Fibroblast of pulmonary artery (primary cell): ENCODE data around the gene TMEM89.

Experiments
- DNase-seq: peaks from one replicate; pipeline ENCODE4 v3.0.0-alpha.2; 2010; ENCODE audit warnings: low read depth
- H3K4me3 ChIP-seq: replicated peaks from 2 replicates; pipeline ENCODE4 v1.5.1; 2011; ENCODE audit warnings: low read depth, mild to moderate bottlenecking, control low read depth, low read length, moderate library complexity
- CTCF ChIP-seq: IDR thresholded peaks from 2 replicates; pipeline ENCODE4 v1.5.1; 2011; ENCODE audit warnings: mild to moderate bottlenecking, control low read depth, low read length, inconsistent platforms; ENCODE audit errors: missing control alignments

TMEM89 gene

GRCh38 chr3:48642605-48643004 lies 21.0 kb upstream of the TMEM89 start:
- no peak overlapping the region for H3K4me3 ChIP-seq
- no peak for TF ChIP-seq CTCF
- DNase-seq, result no peak

DNA sequence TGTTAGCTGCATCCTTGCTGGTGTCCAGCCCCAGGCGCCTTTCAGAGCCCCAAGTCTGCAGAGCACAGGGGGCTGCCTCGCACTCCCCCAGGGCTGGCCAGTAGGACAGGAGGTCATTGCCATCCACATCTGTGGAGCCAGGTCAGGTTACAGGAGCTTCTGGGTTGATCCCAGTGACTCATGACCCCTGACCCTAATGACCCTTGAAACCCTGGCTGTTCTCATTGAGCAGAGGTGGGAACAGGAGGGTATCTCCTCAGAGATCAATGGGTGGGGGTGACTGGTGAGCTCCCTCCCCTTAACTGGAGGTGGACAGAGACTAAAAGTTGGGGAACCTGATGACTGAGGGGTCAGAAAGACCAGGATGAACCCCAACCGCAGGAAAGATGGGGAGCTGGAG lies 19.8 kb upstream of the TMEM89 start:
- no peak for DNase-seq
- no peak for TF ChIP-seq CTCF
- H3K4me3 ChIP-seq, result no peak overlapping the region

DNA sequence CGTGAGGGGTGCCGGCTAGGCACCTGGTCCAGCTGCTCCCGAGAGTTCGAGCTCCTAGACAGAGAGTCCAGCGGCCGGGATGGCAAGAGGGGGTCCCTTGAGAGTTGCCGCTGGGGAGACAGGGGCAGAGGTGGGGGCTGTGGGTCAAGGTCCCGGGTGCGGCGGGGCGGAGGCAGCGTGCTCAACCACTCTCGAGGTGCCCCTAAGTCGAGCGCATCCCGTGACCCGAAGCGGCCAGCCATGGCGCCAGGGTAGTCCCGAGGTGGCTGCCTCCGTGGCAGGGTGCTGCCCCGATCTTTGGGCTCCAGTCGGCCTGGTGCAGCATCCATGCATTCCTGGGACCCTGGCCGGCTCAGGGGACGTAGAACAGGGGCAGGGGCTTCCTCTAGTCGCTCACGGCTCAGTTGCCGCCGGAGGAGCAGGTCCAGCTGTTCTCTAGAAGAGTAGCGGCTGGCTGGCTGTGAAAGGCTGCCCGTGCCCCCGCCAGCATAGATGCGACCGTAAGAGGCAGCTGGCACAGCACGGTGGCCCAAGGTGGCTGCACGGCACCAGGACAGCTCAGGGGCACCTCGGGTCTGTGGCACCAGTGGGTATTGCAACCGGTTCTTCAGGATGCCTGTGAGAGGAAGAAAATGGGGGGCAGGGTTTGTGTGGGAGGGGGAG lies 18.5 kb upstream of the TMEM89 start:
- no peak for DNase-seq
- no peak overlapping the region for H3K4me3 ChIP-seq
- TF ChIP-seq CTCF, result no peak

GRCh38 chr3:48637305-48637704 lies 15.7 kb upstream of the TMEM89 start:
- no peak for DNase-seq
- TF ChIP-seq CTCF, result no peak
- no peak overlapping the region for H3K4me3 ChIP-seq

DNA sequence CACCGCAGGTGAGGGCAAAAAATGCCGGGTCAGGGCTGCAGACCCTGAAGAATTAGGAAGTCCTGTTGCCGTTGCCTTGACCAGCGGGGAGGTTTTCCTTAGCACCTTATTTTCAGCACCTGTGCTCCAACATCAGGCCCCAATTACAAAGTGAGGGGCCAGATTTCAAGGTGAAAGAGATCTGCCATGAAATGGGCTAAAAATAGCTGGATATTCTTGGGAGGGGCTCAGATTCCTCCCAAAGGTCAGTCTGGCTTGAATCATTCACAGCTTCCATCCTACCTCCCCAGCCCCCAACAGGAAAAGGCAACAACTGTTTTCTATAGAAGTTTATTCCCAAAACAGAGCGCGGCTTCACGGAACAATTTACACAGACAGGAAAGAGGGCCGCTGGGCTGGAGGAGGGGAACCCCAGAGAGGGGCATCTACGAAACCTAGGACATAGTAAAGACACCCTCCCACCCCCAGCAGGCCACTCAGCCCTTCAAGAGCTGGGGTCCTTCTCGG lies 14.6 kb upstream of the TMEM89 start:
- no peak for TF ChIP-seq CTCF
- no peak for DNase-seq
- peak overlapping the region; percentile 88 for H3K4me3 ChIP-seq

DNA sequence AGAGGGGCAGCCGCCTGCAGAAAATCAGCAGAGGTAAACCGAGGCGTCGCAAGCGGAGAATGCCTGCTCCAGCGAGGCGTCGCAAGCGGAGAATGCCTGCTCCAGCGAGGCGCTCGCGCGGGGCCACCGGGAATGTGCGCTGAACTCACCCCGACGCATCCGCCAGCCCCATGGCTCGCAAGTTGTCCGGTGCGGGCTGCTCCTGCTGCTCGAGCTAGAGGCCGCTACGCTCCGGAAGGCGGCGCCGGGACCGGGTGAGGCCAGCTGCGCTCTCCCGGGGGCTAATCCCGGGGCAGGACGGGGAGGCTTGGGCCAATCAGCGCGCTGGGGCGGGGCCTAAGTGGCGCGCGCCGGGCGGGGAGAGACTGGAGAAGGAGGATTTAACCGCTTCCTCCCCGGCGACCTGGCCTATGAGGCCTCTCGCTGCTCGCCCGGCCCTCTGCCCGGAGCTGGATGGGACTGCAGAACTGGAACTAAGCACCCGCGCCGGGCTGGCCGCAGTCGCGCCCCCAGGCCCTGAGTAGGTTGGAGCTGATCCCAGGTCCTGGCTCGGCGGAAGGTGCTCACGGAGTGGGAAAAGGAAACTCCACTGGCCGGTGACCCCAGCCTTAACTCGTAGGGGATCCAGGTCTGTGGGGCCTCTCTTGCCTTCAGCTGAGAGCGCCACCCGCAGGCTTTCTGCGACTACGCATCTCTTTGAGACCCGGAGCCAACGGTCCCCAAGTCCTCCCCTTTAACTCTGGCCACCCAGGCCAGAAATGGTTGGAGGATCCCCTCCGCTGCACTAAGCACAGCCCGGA lies 13.9 kb upstream of the TMEM89 start, which contains the start of gene SLC26A6:
Gene SLC26A6 (minus strand): TSS at position 240 of the 800 bp plus-strand sequence. CDS start 68 bp downstream, at position 172.
- H3K4me3 ChIP-seq, result peak within 1 kb of the TSS; percentile 88
- DNase-seq, result peak; percentile 95
- TF ChIP-seq CTCF, result peak; percentile 61
